ENCODE data around the gene PARD3B. TPM values are rescaled to one million over a fixed set of nuclear protein-coding genes. Genes with fewer than 3 reads are reported as not detected.

The PARD3B gene
- total RNA-seq, result 10 to 100 TPM; 13.0 to 18.6 (median 16.0) TPM
- polyA plus RNA-seq, result 3.0 TPM
- long read RNA-seq, donor 1, partial matches to known transcripts, result 4 of 9 reads
- long read RNA-seq, donor 1, other reads (novel, unspliced or antisense), result 5 of 9 reads
- long read RNA-seq, donor 2, partial matches to known transcripts, result 0 of 1 reads
- long read RNA-seq, donor 2, other reads (novel, unspliced or antisense), result 1 of 1 reads
- long read RNA-seq, donor 3, partial matches to known transcripts, result 6 of 19 reads
- long read RNA-seq, donor 3, other reads (novel, unspliced or antisense), result 13 of 19 reads
- long read RNA-seq, donor 4, partial matches to known transcripts, result 1 of 1 reads
- long read RNA-seq, donor 4, other reads (novel, unspliced or antisense), result 0 of 1 reads

GRCh38 chr2:204544961-204545860 lies at the start of gene PARD3B:
Gene PARD3B (plus strand): TSS chr2:204545475. CDS start chr2:204546000, 525 bp downstream.
- H3K27me3 ChIP-seq (ENCODE audit: control insufficient read depth, insufficient read depth), result no peaks in the 10 kb centered on the region
- no peaks in the 10 kb centered on the region for H3K9me3 ChIP-seq (ENCODE audit: control insufficient read depth, low read length)
- WGBS, result under 1% methylated on average over 82 of the region's 82 CpGs
- H3K4me3 ChIP-seq (ENCODE audit: low read length), result peak within 1 kb of the TSS; percentile 99
- peak within 1 kb of the TSS; percentile 61 for H3K27ac ChIP-seq (ENCODE audit: low read length)
- intact Hi-C loops (cut with DNase I), result loop anchor here in 1 of 4 donors (10.0 kb wide), 1 partner anchor 140 kb away; no protein-coding TSS in a partner anchor
- H3K4me1 ChIP-seq (ENCODE audit: control insufficient read depth, insufficient read depth, low read length), result peaks cover under 1% of the 10 kb centered on the region
- ATAC-seq, result peak; percentile 97 to 99
- DNase-seq, result peak; percentile 71 to 88 (median 87)

- no peaks in the 10 kb centered on the region for H3K9me3 ChIP-seq (ENCODE audit: control insufficient read depth, low read length)
- ATAC-seq (no peak), DNase-seq (no peak)
- intact Hi-C loops (cut with DNase I), result no loop called here
- 97% methylated on average over 4 of the region's 4 CpGs for WGBS
- no peak overlapping the region for H3K4me3 ChIP-seq (ENCODE audit: low read length)
- H3K27me3 ChIP-seq (ENCODE audit: control insufficient read depth, insufficient read depth), result no peaks in the 10 kb centered on the region
- H3K4me1 ChIP-seq (ENCODE audit: control insufficient read depth, insufficient read depth, low read length), result no peaks in the 10 kb centered on the region
- H3K27ac ChIP-seq (ENCODE audit: low read length), result no peak overlapping the region
Measured at GRCh38 chr2:204496779-204497178, 48.5 kb upstream of the PARD3B start.

GRCh38 chr2:204497855-204498254 lies 47.4 kb upstream of the PARD3B start:
- H3K27ac ChIP-seq (ENCODE audit: low read length), result no peak overlapping the region
- H3K9me3 ChIP-seq (ENCODE audit: control insufficient read depth, low read length), result no peaks in the 10 kb centered on the region
- no peak for DNase-seq
- WGBS, result 85% methylated on average over 1 of the region's 1 CpG
- H3K27me3 ChIP-seq (ENCODE audit: control insufficient read depth, insufficient read depth), result no peaks in the 10 kb centered on the region
- intact Hi-C loops (cut with DNase I), result no loop called here
- H3K4me1 ChIP-seq (ENCODE audit: control insufficient read depth, insufficient read depth, low read length), result no peaks in the 10 kb centered on the region
- ATAC-seq, result no peak
- no peak overlapping the region for H3K4me3 ChIP-seq (ENCODE audit: low read length)

- DNase-seq (no peak), ATAC-seq (no peak)
- no peaks in the 10 kb centered on the region for H3K9me3 ChIP-seq (ENCODE audit: control insufficient read depth, low read length)
- no peaks in the 10 kb centered on the region for H3K27me3 ChIP-seq (ENCODE audit: control insufficient read depth, insufficient read depth)
- intact Hi-C loops (cut with DNase I), result no loop called here
- no peak overlapping the region for H3K4me3 ChIP-seq (ENCODE audit: low read length)
- H3K27ac ChIP-seq (ENCODE audit: low read length), result no peak overlapping the region
- H3K4me1 ChIP-seq (ENCODE audit: control insufficient read depth, insufficient read depth, low read length), result no peaks in the 10 kb centered on the region
- WGBS, result 97% methylated on average over 3 of the region's 3 CpGs
Measured at GRCh38 chr2:204498291-204498690, 47.0 kb upstream of the PARD3B start.

- intact Hi-C loops (cut with DNase I), result no loop called here
- WGBS, result 53% methylated on average over 2 of the region's 2 CpGs
Measured at GRCh38 chr2:204503869-204504268, 41.4 kb upstream of the PARD3B start.

GRCh38 chr2:204504594-204504993 lies 40.7 kb upstream of the PARD3B start:
- Histone ChIP-seq H3K9me3 (ENCODE audit: control insufficient read depth, low read length) (no peaks in the 10 kb centered on the region), H3K27ac (ENCODE audit: low read length) (no peak overlapping the region), H3K4me3 (ENCODE audit: low read length) (no peak overlapping the region), H3K27me3 (ENCODE audit: control insufficient read depth, insufficient read depth) (no peaks in the 10 kb centered on the region), H3K4me1 (ENCODE audit: control insufficient read depth, insufficient read depth, low read length) (no peaks in the 10 kb centered on the region)
- DNase-seq (no peak), ATAC-seq (no peak)
- WGBS, result 96% methylated on average over 2 of the region's 2 CpGs
- intact Hi-C loops (cut with DNase I), result no loop called here

More at GRCh38 chr2:204503869-204504268, 41.4 kb upstream of the PARD3B start:
- no peaks in the 10 kb centered on the region for H3K27me3 ChIP-seq (ENCODE audit: control insufficient read depth, insufficient read depth)
- ATAC-seq, result no peak
- H3K9me3 ChIP-seq (ENCODE audit: control insufficient read depth, low read length), result no peaks in the 10 kb centered on the region
- no peaks in the 10 kb centered on the region for H3K4me1 ChIP-seq (ENCODE audit: control insufficient read depth, insufficient read depth, low read length)
- H3K27ac ChIP-seq (ENCODE audit: low read length), result no peak overlapping the region
- no peak overlapping the region for H3K4me3 ChIP-seq (ENCODE audit: low read length)
- no peak for DNase-seq

- intact Hi-C loops (cut with DNase I), result no loop called here
- no peaks in the 10 kb centered on the region for H3K9me3 ChIP-seq (ENCODE audit: control insufficient read depth, low read length)
- DNase-seq, result no peak
- WGBS, result 81% methylated on average over 2 of the region's 2 CpGs
- no peak overlapping the region for H3K4me3 ChIP-seq (ENCODE audit: low read length)
- H3K27me3 ChIP-seq (ENCODE audit: control insufficient read depth, insufficient read depth), result no peaks in the 10 kb centered on the region
- no peak for ATAC-seq
- H3K27ac ChIP-seq (ENCODE audit: low read length), result no peak overlapping the region
- H3K4me1 ChIP-seq (ENCODE audit: control insufficient read depth, insufficient read depth, low read length), result no peaks in the 10 kb centered on the region
Measured at GRCh38 chr2:204505488-204505887, 39.8 kb upstream of the PARD3B start.

GRCh38 chr2:204505946-204506345 lies 39.3 kb upstream of the PARD3B start:
- H3K4me3 ChIP-seq (ENCODE audit: low read length), result no peak overlapping the region
- intact Hi-C loops (cut with DNase I), result no loop called here
- H3K27ac ChIP-seq (ENCODE audit: low read length), result no peak overlapping the region
- 54% methylated on average over 4 of the region's 4 CpGs for WGBS
- no peak for ATAC-seq
- no peaks in the 10 kb centered on the region for H3K27me3 ChIP-seq (ENCODE audit: control insufficient read depth, insufficient read depth)
- no peak for DNase-seq
- no peaks in the 10 kb centered on the region for H3K9me3 ChIP-seq (ENCODE audit: control insufficient read depth, low read length)
- H3K4me1 ChIP-seq (ENCODE audit: control insufficient read depth, insufficient read depth, low read length), result no peaks in the 10 kb centered on the region

- Histone ChIP-seq H3K27me3 (ENCODE audit: control insufficient read depth, insufficient read depth) (no peaks in the 10 kb centered on the region), H3K4me3 (ENCODE audit: low read length) (no peak overlapping the region), H3K9me3 (ENCODE audit: control insufficient read depth, low read length) (no peaks in the 10 kb centered on the region), H3K27ac (ENCODE audit: low read length) (no peak overlapping the region), H3K4me1 (ENCODE audit: control insufficient read depth, insufficient read depth, low read length) (no peaks in the 10 kb centered on the region)
- DNase-seq, result no peak
- WGBS, result 90% methylated on average over 5 of the region's 5 CpGs
- ATAC-seq, result no peak
- intact Hi-C loops (cut with DNase I), result no loop called here
Measured at GRCh38 chr2:204507636-204508035, 37.6 kb upstream of the PARD3B start.

GRCh38 chr2:204510709-204511420 lies 34.4 kb upstream of the PARD3B start:
- whole genome bisulfite sequencing, result 91% methylated on average over 4 of the region's 4 CpGs
- Histone ChIP-seq H3K27me3 (ENCODE audit: control insufficient read depth, insufficient read depth) (no peaks in the 10 kb centered on the region), H3K9me3 (ENCODE audit: control insufficient read depth, low read length) (no peaks in the 10 kb centered on the region)

More at GRCh38 chr2:204510709-204511420, 34.4 kb upstream of the PARD3B start:
- H3K27ac ChIP-seq (ENCODE audit: low read length), result no peak overlapping the region
- H3K4me3 ChIP-seq (ENCODE audit: low read length), result no peak overlapping the region
- H3K4me1 ChIP-seq (ENCODE audit: control insufficient read depth, insufficient read depth, low read length), result no peaks in the 10 kb centered on the region
- DNase-seq (no peak), ATAC-seq (no peak)
- intact Hi-C loops (cut with DNase I), result no loop called here

Measured in right cardiac atrium (tissue), 5 donors.